Measurements from ENCODE around the gene CCDC57.

GRCh38 chr17:82148011-82148410 is 64.6 kb downstream of the CCDC57 start:
- TF ChIP-seq, protein P1, sequence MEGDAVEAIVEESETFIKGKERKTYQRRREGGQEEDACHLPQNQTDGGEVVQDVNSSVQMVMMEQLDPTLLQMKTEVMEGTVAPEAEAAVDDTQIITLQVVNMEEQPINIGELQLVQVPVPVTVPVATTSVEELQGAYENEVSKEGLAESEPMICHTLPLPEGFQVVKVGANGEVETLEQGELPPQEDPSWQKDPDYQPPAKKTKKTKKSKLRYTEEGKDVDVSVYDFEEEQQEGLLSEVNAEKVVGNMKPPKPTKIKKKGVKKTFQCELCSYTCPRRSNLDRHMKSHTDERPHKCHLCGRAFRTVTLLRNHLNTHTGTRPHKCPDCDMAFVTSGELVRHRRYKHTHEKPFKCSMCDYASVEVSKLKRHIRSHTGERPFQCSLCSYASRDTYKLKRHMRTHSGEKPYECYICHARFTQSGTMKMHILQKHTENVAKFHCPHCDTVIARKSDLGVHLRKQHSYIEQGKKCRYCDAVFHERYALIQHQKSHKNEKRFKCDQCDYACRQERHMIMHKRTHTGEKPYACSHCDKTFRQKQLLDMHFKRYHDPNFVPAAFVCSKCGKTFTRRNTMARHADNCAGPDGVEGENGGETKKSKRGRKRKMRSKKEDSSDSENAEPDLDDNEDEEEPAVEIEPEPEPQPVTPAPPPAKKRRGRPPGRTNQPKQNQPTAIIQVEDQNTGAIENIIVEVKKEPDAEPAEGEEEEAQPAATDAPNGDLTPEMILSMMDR (IDR thresholded peaks at IDR 0.05): no peak
- TF ChIP-seq POLR2A (IDR thresholded peaks at IDR 0.05): no peak

All from heart left ventricle (tissue), 13 donors.